Superior temporal gyrus (tissue), 1 donor: ENCODE measurements around the gene C1orf167.

Source experiments
- DNase-seq: peaks from one replicate; pipeline ENCODE4 v3.0.0-alpha.2; 2016; ENCODE audit errors: extremely low spot score

C1orf167 gene

GRCh38 chr1:11784993-11785769 lies 23.2 kb downstream of the C1orf167 start:
- DNase-seq, result peak; percentile 39

DNA sequence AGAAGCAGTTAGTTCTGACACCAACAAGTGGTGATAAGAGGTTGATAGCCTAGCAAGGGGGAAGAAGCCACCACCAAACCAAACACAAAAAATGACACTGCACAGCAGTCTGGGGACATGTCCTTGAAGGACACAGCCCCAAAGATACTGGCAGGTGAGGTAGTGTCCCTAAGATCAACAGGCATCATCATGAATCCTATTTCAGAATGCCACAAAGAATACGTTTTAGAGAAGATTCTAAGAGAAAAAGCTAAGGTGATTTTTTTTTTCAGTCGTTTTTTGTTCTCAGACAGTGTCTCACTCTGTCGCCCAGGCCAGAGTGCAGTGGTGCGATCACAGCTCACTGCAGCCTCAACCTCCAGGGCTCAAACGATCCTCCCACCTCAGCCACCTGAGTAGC lies 24.2 kb downstream of the C1orf167 start:
- no peak for DNase-seq

DNA sequence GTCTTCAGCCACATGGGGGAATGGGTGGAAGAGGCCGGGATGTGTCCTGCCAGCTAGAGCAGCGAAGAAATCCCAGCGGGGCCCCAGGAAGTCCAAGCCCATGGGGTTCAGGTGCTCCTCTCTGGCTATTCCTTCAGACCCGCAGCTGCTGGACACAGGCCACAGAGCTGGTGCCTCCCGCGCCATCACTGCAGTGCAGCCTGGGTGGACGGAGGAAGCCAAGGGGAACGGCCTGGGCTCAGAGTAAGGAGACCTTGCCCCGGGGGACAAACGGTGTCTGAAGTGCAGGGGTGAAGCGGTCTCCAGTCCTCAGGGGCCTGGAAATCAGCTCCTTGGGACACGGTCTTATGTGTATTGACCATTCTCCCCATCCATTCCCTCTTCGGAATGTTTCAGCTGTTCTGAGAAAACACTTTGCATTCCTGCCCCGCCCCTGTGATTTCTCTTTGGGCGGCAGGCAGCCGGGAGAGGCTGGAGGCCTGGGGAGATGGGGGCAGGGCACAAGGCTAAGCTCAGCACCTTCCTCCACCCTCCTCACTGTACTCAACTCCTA lies 25.3 kb downstream of the C1orf167 start:
- DNase-seq, result no peak

DNA sequence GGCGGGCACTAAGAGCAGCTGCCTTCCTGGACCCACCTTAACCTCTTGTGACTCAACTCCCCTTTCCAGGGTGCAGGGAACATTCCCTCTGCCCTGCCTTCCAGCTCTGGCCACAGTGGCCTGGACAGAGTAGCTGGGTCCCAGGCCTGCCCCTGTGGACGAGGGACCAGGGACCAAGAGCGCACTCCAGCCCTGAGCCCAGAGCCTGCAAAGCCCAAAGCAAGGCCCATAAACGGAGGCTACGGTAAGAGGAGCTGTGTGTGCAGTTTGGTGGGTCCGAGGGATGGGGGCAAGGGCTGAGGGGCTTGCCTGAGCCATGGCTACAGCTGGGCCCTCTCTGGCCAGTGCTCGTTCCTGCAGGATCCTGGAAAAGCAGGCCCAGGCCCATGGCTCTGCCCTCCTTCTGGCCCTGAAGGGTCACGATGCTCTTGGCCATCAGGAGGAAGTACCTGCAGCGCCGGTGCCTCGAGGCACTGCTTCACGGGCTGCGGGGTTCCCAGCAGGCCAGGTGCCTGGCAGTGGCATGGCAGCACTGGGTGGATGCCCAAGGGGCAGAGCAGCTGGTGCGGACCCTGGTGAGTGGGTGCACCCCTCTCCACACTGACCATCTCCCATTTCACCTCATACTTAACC lies 25.9 kb downstream of the C1orf167 start:
- DNase-seq, result no peak

GRCh38 chr1:11788549-11789053 lies 26.6 kb downstream of the C1orf167 start:
- DNase-seq, result no peak

GRCh38 chr1:11789126-11790067 lies 27.4 kb downstream of the C1orf167 start:
- DNase-seq, result no peak

- DNase-seq, result no peak
These were observed 28.3 kb downstream of the C1orf167 start for GRCh38 chr1:11790101-11790879.

DNA sequence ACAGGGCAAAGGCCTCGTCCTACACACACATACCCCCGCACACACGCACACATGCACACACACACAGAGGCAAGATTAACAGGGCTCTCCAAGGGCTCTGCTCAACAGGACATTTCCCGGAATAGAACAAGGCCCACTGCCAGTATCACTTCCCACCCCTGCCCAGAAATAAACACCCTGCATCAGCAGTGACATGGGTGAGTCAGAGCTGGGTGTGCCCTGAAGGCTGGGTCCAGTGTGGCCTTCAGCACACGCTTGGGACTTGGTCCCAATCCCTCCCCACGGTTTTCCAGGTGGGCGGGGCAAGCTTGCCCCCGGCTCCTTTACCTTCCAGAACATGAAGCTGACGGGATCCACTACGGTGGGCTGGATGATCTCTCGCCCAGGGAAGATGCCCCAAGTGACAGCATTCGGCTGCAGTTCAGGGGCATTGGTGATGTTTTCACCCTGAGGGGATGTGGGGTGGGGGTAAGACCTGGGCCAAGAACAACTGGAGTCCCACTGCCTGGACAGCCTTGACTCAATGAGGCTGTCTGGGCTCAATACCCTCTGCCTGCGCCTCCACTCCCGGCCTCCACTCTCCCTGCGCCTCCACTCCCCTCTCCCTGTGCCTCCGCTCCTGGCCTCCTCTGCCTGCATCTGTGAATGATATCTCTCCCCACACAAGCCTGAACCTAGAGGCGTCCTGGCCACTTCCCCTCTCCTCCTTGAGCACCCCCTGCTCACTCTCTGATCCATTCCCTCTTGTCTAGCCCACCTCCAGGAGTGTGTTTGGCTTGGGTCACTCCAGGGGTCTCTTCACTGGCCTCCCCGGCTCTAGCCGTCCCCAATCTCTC lies 29.1 kb downstream of the C1orf167 start:
- DNase-seq, result peak; percentile 67

DNA sequence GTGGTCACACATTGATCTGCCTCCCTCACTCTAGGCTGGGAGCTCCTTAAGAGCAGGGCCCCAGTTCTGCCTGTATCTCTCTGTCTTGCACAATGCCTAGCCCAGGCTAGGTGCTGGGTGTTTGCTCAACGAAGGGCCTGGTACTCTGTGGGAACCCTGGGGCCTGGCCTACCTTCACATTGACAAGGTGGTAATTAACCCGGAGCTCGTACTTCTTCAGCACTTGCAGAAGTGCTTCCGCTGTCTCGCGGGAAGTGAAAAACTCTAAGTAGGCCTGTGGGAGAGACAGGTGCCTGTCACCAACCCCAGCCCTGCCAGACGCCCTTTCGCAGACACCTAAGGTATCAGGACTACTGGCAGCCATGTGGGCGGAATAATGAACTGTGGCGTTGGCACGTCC lies 30.1 kb downstream of the C1orf167 start:
- DNase-seq, result no peak

DNA sequence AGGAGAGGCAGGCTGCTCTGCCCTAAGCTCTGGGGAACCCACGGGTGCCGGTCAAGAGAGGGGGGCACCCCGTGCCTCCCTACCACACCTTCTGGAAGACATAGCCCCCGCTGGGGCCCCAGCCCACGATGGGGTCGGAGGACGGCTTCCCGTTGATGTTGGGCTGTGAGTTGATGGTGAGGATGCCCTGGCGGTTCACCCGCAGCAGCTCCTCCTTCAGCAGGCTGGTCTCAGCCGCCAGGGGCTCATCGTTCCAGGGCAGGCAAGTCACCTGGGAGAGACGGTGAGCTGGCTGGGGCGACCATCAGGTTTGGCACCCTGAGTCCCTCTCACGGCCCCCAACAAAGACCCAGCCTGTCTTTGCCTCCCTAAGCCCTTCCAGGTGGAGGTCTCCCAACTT lies 31.8 kb downstream of the C1orf167 start:
- DNase-seq, result no peak

DNA sequence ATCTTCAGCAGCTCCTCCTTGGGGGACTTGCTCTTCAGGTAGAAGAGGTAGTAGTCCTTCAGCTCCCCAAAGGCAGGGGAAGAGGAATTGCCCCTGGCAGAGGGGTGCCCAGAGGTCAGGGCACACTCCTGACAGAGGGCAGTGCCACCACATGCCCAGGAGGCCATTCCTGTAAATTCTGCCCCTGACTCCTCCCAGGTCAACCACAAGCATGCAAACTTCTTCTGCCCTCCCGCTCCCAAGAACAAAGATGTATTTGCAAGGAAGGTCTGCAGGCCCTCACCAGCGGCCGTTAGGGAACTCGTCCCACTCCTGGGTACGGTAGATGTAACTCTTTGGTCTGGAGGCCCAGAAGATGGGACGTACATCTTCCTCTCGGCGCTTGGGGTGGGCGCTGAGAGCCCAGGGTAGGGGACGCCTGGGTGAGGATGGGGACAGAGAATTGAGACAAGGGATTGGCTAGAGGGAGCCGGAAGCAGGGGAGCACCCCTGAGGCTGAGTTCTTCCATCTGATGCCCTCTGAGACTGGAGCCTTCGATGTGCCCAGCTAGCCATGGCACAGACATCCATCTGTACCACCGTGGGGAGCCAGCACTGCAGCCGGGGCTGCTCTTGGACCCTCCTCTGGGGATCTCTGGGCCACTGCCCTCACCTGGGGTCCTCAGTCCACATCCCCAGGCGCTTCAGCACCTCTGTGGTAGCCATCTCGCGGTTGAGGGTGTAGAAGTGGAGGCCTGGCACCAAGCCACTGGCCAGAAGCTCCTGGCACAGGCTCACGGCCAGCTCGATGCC lies 32.6 kb downstream of the C1orf167 start:
- DNase-seq, result no peak

GRCh38 chr1:11795238-11795890 lies 33.4 kb downstream of the C1orf167 start:
- no peak for DNase-seq

DNA sequence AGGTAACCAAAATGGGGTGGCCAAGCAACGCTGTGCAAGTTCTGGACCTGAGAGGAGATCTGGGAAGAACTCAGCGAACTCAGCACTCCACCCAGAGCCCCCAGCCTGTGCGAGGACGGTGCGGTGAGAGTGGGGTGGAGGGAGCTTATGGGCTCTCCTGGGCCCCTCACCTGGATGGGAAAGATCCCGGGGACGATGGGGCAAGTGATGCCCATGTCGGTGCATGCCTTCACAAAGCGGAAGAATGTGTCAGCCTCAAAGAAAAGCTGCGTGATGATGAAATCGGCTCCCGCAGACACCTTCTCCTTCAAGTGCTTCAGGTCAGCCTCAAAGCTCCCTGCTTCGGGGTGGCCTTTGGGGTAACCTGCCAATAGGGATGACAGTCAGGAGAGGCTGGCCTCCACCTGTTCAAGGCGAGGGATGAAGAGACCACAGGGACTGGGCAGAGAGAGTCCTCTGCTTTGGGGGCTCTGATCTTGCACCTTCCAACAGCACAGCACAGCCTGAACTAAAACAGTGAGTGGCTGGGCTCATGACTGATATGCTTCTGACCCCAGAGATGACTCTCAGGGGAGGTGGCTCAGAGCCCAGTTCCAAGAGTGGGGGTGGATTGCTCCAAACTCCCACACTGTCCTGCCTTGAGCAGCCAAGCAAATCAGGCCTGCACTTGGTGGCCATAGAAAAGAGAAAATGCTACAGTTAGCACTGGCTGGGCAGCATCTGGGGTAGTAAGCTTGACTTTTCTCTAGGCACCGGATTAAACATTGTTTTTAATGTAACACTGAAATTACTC lies 34.2 kb downstream of the C1orf167 start:
- no peak for DNase-seq

DNA sequence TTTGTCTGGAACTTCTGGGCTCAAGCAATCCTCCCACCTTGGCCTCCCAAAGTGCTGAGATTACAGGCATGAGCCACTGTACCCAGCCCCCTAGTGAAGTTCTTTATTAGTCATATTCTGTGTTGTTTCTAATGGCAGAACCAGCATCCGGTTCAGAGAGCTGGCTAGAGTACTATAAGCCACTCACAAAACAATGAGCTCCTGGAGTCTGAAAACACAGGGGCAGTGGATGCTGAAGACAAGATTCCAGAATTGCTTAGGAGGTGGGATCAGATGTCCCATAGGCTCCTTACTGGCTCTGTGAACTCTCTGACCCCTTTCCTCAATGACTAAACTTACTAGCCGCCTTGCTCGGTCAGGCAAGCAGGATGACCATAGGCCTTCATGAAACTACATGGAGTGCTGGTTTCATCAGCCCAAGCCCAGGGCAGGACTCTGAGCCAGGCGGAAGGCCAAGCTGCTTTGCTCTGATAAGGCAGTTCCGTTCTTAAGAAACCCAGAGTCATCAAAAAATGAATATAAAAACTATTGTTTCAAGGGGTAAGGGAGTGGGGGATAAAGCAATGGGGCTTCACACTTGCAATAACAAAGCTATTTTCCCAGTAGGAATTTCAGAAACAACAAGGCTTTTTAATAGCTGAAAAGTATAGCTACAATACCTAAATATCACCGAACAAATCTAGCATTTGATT lies 35.7 kb downstream of the C1orf167 start:
- no peak for DNase-seq

DNA sequence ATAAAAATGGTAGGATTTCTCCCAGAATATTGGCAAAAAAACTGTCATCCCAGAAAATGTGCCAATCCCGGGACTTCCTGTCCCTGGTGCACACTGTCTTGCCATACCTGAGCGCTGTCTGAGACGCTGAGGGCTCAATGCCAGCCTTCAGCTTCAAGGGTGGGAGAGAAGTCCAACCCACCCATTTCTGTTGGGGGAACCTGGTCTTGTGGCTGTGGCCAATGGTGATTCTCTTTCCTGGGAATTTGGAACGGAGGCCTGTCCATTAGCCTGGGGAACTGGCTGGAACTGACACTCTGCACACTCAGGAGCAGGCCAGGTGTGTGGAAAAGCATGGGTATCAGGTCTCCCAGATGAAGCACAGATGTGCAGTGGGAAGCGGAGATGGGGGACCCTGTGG lies 37.1 kb downstream of the C1orf167 start:
- DNase-seq, result no peak

DNA sequence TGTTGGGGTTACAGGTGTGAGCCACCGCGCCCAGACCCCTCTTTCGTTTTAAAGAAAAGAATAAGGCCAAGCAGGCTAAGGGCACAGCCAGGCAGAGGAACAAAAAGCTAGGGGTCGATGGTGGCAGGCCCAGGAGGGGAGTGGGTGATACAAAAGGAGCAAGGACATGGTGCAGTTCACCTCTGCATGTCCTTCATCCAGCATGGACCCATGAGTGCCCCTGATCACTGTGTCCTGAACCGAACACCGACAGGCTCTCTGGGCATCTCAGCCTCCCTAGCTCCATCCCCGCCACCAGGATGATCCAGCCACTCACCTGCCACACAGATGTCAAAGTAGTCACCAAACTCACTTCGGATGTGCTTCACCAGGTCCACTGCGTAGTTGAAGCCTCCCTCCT lies 37.9 kb downstream of the C1orf167 start:
- DNase-seq, result no peak

DNA sequence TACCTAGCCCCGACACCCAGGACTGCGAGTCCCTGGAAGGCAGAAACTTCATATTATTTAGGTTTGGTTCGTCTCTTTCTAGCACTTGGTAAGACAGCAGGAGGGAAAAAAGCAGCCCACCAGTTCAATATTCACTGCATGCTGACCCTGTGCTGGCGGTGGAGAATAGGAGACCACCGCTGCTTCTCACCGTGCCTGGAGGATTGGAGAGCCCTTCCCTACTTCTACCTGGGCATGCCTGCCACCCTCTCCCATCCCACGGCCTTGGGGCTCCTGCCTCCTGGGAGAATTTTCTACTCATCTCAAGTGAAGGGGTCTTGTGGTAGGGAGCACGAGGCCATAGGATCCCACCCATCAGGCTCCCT lies 38.4 kb downstream of the C1orf167 start:
- no peak for DNase-seq
